ENCODE data around the gene SERTAD3. TPM values are rescaled to one million over a fixed set of nuclear protein-coding genes. Genes with fewer than 3 reads are reported as not detected.

The SERTAD3 gene
- total RNA-seq, 1 experiment from 2014 or later: 30.9 TPM

- H3K27ac ChIP-seq (ENCODE audit: insufficient read length, low read depth, low read length): no peak overlapping the region
These were observed 5.9 kb downstream of the SERTAD3 start for GRCh38 chr19:40438284-40438683.

More at GRCh38 chr19:40438284-40438683, 5.9 kb downstream of the SERTAD3 start:
- Histone ChIP-seq H3K27me3 (ENCODE audit: insufficient read depth, low read length) (no peaks in the 10 kb centered on the region), H3K56ac (ENCODE audit: insufficient read length, low read depth, low read length) (no peak overlapping the region), H3K4me1 (ENCODE audit: insufficient read depth, low read length) (no peaks in the 10 kb centered on the region), H3K18ac (ENCODE audit: insufficient read length, low read depth, low read length) (no peak overlapping the region), H2BK15ac (ENCODE audit: low read depth, low read length) (no peak overlapping the region), H4K5ac (ENCODE audit: insufficient read length, low read depth, low read length) (no peak overlapping the region), H3K79me1 (ENCODE audit: insufficient read depth, low read depth, low read length, poor library complexity, severe bottlenecking) (peaks cover 6% of the 10 kb centered on the region), H3K14ac (ENCODE audit: insufficient read depth, low read length) (no peak overlapping the region), H2AK5ac (ENCODE audit: insufficient read length, low read length) (no peak overlapping the region), H3K4me2 (ENCODE audit: insufficient read depth, insufficient read length, low read length) (no peak overlapping the region), H3K9me3 (ENCODE audit: control insufficient read depth, low read depth, low read length) (no peaks in the 10 kb centered on the region), H2AFZ (ENCODE audit: low read length) (no peak overlapping the region), H4K91ac (ENCODE audit: insufficient read length, low read depth, low read length) (no peak overlapping the region), H2BK12ac (ENCODE audit: insufficient read length, low read depth, low read length) (no peak overlapping the region), H3K79me2 (ENCODE audit: insufficient read depth, low read length) (peaks cover 4% of the 10 kb centered on the region; the same call in 1 of the 2 replicates), H2BK120ac (ENCODE audit: low read depth, low read length, poor library complexity, severe bottlenecking) (no peak overlapping the region), H4K20me1 (ENCODE audit: control insufficient read depth, insufficient read depth, insufficient read length) (no peaks in the 10 kb centered on the region), H2BK20ac (ENCODE audit: low read depth, low read length, poor library complexity, severe bottlenecking) (no peak overlapping the region), H3K9ac (ENCODE audit: extremely low read depth, insufficient read length, low read length) (no peak overlapping the region), H4K8ac (replicated peaks; ENCODE audit: insufficient read length, low read depth, low read length) (no peak overlapping the region), H3T11ph (ENCODE audit: low read length) (no peak overlapping the region), H3K4ac (ENCODE audit: low read depth, low read length) (no peak overlapping the region), H3K23me2 (ENCODE audit: insufficient read length, low read depth, low read length, poor library complexity, severe bottlenecking) (peaks cover 4% of the 10 kb centered on the region), H2BK5ac (ENCODE audit: insufficient read length, low read length) (no peak overlapping the region), H3K23ac (ENCODE audit: insufficient read length, low read depth, low read length) (no peak overlapping the region)
- WGBS (ENCODE audit: extremely low coverage, insufficient read length, low lambda C conversion rate): no CpG with 5 or more reads among the region's 3 CpGs
- Mint-ChIP-seq H3K4me3 (no peak overlapping the region), H3K4me1 (peaks cover 18 to 24% of the 10 kb centered on the region in 2 experiments), H3K9me3 (peaks cover 2 to 4% of the 10 kb centered on the region in 2 experiments; a peak in 3 of 5 replicates), H3K36me3 (ENCODE audit: insufficient read depth in 1 of 3, low read depth in 3 of 3) (peaks cover 16 to 24% (median 22%) of the 10 kb centered on the region in 3 experiments), H3K27ac (peak overlapping the region in 1 of 3 experiments; percentile 15; a peak in 2 of 7 replicates), H3K27me3 (ENCODE audit: low read depth) (no peaks in the 10 kb centered on the region)
- no peak for DNase-seq
- TF ChIP-seq, protein P1, sequence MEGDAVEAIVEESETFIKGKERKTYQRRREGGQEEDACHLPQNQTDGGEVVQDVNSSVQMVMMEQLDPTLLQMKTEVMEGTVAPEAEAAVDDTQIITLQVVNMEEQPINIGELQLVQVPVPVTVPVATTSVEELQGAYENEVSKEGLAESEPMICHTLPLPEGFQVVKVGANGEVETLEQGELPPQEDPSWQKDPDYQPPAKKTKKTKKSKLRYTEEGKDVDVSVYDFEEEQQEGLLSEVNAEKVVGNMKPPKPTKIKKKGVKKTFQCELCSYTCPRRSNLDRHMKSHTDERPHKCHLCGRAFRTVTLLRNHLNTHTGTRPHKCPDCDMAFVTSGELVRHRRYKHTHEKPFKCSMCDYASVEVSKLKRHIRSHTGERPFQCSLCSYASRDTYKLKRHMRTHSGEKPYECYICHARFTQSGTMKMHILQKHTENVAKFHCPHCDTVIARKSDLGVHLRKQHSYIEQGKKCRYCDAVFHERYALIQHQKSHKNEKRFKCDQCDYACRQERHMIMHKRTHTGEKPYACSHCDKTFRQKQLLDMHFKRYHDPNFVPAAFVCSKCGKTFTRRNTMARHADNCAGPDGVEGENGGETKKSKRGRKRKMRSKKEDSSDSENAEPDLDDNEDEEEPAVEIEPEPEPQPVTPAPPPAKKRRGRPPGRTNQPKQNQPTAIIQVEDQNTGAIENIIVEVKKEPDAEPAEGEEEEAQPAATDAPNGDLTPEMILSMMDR (conservative IDR thresholded peaks at IDR 0.05): no peak
